ENCODE results near the gene SLC49A4.
A peak's percentile ranks its signal among the peaks of the same experiment; 100 is the strongest.

The SLC49A4 gene

DNA sequence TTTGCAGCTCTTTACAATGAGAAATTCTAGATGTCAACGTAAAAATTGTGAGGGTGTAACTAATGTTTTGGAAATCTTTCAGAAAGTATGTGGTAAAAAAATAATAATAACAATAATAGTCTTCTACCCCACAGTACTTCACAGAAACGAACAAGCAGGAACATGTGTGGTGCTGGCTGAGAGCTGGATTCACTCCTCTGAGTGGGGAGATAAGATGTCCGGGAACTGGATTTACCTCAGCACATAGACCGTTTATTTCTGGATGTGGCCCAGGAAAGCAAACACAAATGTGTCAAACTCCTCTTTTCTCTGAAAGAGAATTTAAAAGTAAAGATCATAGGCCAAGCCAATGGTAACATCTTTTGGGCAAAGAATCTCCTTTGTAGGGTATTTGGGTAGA, 103.4 kb downstream of the SLC49A4 start:
- TF ChIP-seq, protein P1, sequence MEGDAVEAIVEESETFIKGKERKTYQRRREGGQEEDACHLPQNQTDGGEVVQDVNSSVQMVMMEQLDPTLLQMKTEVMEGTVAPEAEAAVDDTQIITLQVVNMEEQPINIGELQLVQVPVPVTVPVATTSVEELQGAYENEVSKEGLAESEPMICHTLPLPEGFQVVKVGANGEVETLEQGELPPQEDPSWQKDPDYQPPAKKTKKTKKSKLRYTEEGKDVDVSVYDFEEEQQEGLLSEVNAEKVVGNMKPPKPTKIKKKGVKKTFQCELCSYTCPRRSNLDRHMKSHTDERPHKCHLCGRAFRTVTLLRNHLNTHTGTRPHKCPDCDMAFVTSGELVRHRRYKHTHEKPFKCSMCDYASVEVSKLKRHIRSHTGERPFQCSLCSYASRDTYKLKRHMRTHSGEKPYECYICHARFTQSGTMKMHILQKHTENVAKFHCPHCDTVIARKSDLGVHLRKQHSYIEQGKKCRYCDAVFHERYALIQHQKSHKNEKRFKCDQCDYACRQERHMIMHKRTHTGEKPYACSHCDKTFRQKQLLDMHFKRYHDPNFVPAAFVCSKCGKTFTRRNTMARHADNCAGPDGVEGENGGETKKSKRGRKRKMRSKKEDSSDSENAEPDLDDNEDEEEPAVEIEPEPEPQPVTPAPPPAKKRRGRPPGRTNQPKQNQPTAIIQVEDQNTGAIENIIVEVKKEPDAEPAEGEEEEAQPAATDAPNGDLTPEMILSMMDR (IDR thresholded peaks at IDR 0.05; ENCODE audit: low read depth, low read length), result no peak
- H3K4me3 ChIP-seq (ENCODE audit: low read depth, low read length), result 0 out of 2 replicates have a peak overlapping the region, but pooled peaks have one; percentile 10
- no peak for DNase-seq
- H3K4me1 ChIP-seq, result peaks cover 10% of the 10 kb centered on the region
- no peaks in the 10 kb centered on the region for H3K36me3 ChIP-seq
- H3K9me3 ChIP-seq, result no peaks in the 10 kb centered on the region
- no peaks in the 10 kb centered on the region for H3K27me3 ChIP-seq

DNA sequence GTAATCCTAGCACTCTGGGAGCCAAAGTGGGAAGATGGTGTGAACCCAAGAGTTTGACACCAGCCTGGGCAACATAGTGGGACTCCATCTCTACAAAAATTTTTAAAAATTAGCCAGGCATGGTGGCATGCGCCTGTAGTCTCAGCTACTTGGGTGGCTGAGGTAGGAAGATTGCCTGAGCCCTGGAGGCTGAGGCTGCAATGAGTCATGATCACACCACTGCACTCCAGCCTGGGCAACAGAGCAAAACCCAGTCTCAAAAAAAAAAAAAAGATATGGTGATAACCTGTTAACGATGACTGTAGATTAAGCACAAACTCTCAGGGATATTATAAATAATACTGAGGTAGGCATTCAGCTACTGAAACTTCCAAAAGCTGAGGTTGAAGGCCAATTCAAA, 107.5 kb downstream of the SLC49A4 start:
- TF ChIP-seq, protein P1 (IDR thresholded peaks at IDR 0.05; ENCODE audit: low read depth, low read length), result no peak
- no peaks in the 10 kb centered on the region for H3K36me3 ChIP-seq
- H3K4me3 ChIP-seq (ENCODE audit: low read depth, low read length), result no peak overlapping the region
- no peaks in the 10 kb centered on the region for H3K27me3 ChIP-seq
- peaks cover 6% of the 10 kb centered on the region for H3K4me1 ChIP-seq
- no peaks in the 10 kb centered on the region for H3K9me3 ChIP-seq
- no peak for DNase-seq

- H3K4me3 ChIP-seq (ENCODE audit: low read depth, low read length), result no peak overlapping the region
- no peak for DNase-seq
- no peaks in the 10 kb centered on the region for H3K27me3 ChIP-seq
- no peaks in the 10 kb centered on the region for H3K36me3 ChIP-seq
- H3K4me1 ChIP-seq, result peaks cover 6% of the 10 kb centered on the region
- TF ChIP-seq, protein P1 (IDR thresholded peaks at IDR 0.05; ENCODE audit: low read depth, low read length), result no peak
- no peaks in the 10 kb centered on the region for H3K9me3 ChIP-seq
Measured at GRCh38 chr3:122903171-122903570, 108.3 kb downstream of the SLC49A4 start.

- H3K9me3 ChIP-seq, result no peaks in the 10 kb centered on the region
- no peaks in the 10 kb centered on the region for H3K36me3 ChIP-seq
- TF ChIP-seq, protein P1 (IDR thresholded peaks at IDR 0.05; ENCODE audit: low read depth, low read length), result no peak
- H3K4me3 ChIP-seq (ENCODE audit: low read depth, low read length), result no peak overlapping the region
- DNase-seq, result no peak
- H3K27me3 ChIP-seq, result no peaks in the 10 kb centered on the region
- H3K4me1 ChIP-seq, result peaks cover 4% of the 10 kb centered on the region
Measured at GRCh38 chr3:122907471-122907870, 112.6 kb downstream of the SLC49A4 start.

DNA sequence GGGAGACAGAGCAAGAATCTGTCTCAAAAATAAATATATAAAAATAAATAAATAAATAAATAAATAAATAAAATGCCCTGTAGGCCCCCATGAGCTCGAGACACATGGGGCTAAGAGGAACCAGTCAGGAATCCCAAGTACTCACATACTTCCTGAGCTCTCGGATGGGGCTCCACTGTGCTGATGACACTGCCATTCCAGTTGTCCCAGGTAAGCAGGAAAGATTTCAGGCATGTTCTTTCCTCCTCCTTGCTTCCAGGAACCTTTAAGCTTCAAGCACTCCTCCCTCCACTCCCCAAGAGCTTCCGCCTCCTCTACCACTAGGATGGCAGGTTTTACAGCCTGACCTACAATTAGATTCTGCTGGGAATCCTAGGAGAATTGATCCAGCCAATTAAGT, 113.4 kb downstream of the SLC49A4 start:
- Histone ChIP-seq H3K9me3 (no peaks in the 10 kb centered on the region), H3K36me3 (no peaks in the 10 kb centered on the region), H3K4me1 (peaks cover 4% of the 10 kb centered on the region), H3K27me3 (no peaks in the 10 kb centered on the region), H3K4me3 (ENCODE audit: low read depth, low read length) (no peak overlapping the region)
- no peak for DNase-seq
- TF ChIP-seq, protein P1 (IDR thresholded peaks at IDR 0.05; ENCODE audit: low read depth, low read length), result no peak

GRCh38 chr3:122911901-122912300, 117.0 kb downstream of the SLC49A4 start:
- H3K9me3 ChIP-seq, result no peaks in the 10 kb centered on the region
- no peaks in the 10 kb centered on the region for H3K27me3 ChIP-seq
- TF ChIP-seq, protein P1 (IDR thresholded peaks at IDR 0.05; ENCODE audit: low read depth, low read length), result no peak
- no peak for DNase-seq
- H3K36me3 ChIP-seq, result no peaks in the 10 kb centered on the region
- H3K4me3 ChIP-seq (ENCODE audit: low read depth, low read length), result no peak overlapping the region
- H3K4me1 ChIP-seq, result peaks cover 4% of the 10 kb centered on the region

Data from BE2C (cell line).